ENCODE data around the gene CRELD2. TPM values are rescaled to one million over a fixed set of nuclear protein-coding genes. Genes with fewer than 3 reads are reported as not detected.
A peak's percentile ranks its signal among the peaks of the same experiment; 100 is the strongest.

Gene CRELD2
- total and polyA plus RNA-seq, 2 experiments from 2014 or later: 35.7 to 47.7 TPM

DNA sequence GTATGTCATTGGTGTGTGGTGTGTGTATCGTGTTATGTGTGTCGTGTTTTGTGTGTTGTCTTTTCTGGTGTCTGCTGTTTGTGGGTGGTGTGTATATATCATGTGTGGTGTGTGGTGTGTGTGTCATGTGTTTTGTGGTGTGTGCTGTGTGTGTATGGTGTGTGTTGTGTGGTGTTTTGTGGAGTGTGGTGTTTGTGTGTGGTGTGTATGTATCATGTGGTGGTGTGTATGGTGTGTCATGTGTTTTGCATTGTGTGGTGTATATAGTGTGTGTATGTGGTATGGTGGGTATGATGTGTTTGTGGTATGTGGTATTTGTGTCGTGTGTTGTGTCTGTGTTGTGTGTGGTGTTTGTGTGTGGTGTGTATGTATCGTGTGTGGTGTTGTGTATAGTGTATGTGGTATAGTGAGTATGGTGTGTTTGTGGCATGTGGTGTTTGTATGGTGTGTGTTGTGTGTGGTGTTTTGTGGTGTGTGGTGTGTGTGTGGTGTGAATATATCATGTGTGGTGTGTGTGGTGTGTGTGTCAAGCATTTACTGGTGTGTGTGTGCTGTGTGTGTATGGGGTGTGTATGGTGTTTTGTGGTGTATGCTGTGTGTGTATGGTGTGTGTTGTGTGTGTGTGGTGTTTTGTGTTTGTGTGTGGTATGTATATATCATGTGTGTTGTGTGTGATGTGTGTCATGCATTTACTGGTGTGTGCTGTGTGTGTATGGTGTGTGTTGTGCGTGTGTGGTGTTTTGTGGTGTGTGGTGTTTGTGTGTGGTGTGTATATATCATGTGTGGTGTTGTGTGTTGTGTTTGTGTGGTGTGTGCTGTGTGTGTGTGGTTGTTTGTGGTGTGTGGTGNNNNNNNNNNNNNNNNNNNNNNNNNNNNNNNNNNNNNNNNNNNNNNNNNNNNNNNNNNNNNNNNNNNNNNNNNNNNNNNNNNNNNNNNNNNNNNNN lies 54.9 kb downstream of the CRELD2 start (continued):
- TF ChIP-seq, protein P1, sequence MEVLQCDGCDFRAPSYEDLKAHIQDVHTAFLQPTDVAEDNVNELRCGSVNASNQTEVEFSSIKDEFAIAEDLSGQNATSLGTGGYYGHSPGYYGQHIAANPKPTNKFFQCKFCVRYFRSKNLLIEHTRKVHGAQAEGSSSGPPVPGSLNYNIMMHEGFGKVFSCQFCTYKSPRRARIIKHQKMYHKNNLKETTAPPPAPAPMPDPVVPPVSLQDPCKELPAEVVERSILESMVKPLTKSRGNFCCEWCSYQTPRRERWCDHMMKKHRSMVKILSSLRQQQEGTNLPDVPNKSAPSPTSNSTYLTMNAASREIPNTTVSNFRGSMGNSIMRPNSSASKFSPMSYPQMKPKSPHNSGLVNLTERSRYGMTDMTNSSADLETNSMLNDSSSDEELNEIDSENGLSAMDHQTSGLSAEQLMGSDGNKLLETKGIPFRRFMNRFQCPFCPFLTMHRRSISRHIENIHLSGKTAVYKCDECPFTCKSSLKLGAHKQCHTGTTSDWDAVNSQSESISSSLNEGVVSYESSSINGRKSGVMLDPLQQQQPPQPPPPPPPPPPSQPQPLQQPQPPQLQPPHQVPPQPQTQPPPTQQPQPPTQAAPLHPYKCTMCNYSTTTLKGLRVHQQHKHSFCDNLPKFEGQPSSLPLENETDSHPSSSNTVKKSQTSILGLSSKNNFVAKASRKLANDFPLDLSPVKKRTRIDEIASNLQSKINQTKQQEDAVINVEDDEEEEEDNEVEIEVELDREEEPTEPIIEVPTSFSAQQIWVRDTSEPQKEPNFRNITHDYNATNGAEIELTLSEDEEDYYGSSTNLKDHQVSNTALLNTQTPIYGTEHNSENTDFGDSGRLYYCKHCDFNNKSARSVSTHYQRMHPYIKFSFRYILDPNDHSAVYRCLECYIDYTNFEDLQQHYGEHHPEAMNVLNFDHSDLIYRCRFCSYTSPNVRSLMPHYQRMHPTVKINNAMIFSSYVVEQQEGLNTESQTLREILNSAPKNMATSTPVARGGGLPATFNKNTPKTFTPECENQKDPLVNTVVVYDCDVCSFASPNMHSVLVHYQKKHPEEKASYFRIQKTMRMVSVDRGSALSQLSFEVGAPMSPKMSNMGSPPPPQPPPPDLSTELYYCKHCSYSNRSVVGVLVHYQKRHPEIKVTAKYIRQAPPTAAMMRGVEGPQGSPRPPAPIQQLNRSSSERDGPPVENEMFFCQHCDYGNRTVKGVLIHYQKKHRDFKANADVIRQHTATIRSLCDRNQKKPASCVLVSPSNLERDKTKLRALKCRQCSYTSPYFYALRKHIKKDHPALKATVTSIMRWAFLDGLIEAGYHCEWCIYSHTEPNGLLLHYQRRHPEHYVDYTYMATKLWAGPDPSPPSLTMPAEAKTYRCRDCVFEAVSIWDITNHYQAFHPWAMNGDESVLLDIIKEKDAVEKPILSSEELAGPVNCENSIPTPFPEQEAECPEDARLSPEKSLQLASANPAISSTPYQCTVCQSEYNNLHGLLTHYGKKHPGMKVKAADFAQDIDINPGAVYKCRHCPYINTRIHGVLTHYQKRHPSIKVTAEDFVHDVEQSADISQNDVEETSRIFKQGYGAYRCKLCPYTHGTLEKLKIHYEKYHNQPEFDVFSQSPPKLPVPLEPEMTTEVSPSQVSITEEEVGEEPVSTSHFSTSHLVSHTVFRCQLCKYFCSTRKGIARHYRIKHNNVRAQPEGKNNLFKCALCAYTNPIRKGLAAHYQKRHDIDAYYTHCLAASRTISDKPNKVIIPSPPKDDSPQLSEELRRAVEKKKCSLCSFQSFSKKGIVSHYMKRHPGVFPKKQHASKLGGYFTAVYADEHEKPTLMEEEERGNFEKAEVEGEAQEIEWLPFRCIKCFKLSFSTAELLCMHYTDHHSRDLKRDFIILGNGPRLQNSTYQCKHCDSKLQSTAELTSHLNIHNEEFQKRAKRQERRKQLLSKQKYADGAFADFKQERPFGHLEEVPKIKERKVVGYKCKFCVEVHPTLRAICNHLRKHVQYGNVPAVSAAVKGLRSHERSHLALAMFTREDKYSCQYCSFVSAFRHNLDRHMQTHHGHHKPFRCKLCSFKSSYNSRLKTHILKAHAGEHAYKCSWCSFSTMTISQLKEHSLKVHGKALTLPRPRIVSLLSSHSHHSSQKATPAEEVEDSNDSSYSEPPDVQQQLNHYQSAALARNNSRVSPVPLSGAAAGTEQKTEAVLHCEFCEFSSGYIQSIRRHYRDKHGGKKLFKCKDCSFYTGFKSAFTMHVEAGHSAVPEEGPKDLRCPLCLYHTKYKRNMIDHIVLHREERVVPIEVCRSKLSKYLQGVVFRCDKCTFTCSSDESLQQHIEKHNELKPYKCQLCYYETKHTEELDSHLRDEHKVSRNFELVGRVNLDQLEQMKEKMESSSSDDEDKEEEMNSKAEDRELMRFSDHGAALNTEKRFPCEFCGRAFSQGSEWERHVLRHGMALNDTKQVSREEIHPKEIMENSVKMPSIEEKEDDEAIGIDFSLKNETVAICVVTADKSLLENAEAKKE (CRISPR knock-in tag; IDR thresholded peaks at IDR 0.05): no peak
- TF ChIP-seq EZH2 (IDR thresholded peaks at IDR 0.05; ENCODE audit: low read depth, unreplicated experiment) (no peak), ZNF331 (CRISPR knock-in tag; IDR thresholded peaks at IDR 0.05; ENCODE audit: low read depth) (no peak)

DNA sequence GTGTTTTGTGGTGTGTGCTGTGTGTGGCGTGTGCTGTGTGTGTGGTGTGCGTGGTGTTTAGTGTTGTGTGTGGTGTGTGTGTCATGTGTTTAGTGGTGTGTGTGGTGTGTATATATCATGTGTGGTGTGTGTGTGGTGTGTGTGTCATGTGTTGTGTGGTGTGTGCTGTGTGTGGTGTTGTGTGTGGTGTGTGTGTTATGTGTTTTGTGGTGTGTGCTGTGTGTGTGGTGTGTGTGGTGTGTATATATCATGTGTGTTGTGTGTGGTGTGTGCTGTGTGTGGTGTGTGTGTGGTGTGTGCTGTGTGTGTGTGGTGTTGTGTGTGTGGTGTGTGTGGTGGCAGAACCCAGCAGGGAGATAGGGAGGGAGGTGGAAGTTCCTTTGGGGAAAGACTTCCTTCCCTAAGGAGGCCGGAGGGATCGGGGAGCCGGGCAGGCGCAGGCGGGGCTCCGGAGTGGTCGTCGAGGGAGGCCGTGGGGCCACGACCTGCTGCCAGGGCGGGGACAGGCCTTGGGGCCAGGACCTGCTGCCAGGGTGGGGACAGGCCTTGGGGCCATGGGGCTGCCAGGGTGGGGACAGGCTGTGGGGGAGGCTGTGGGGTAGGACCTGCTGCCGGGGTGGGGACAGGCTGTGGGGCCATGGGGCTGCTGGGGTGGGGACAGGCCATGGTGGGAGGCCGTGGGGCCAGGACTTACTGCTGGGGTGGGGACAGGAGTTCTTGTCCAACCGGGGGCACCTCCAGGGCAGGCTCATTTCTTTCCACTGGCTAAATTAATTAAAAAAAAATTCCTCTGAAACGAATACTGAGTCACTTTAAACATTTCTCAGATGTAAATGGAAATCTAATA lies 57.3 kb downstream of the CRELD2 start:
- no peak overlapping the region for H3K4me2 ChIP-seq
- H3K36me3 ChIP-seq (ENCODE audit: insufficient read depth): no peaks in the 10 kb centered on the region
- H3K36me3 Mint-ChIP-seq (ENCODE audit: low read depth): peaks cover 7% of the 10 kb centered on the region
- no peaks in the 10 kb centered on the region for H3K9me2 ChIP-seq (ENCODE audit: insufficient read depth)
- peaks cover 24% of the 10 kb centered on the region for H3K27me3 ChIP-seq (ENCODE audit: insufficient read depth)
- peaks cover 8% of the 10 kb centered on the region for H3K9me3 Mint-ChIP-seq
- H3F3A ChIP-seq (replicated peaks; ENCODE audit: low read depth): peaks cover 10% of the 10 kb centered on the region; the same call in 1 of the 2 replicates
- no peak overlapping the region for H3K4me3 Mint-ChIP-seq
- no peaks in the 10 kb centered on the region for H3K79me2 ChIP-seq (replicated peaks; ENCODE audit: insufficient read depth)
- H4K20me1 ChIP-seq (replicated peaks; ENCODE audit: insufficient read depth): no peaks in the 10 kb centered on the region
- H3K4me1 ChIP-seq (ENCODE audit: insufficient read depth): no peaks in the 10 kb centered on the region
- peak; percentile 16 for ATAC-seq
- H3K27ac ChIP-seq (ENCODE audit: low read depth): no peak overlapping the region
- no peak overlapping the region; the same call in 1 of the 2 replicates for H3K27ac Mint-ChIP-seq
- peaks cover 5% of the 10 kb centered on the region; the same call in 2 of the 3 replicates for H3K4me1 Mint-ChIP-seq
- DNase-seq (ENCODE audit: low spot score): peak; percentile 67
- H3K27me3 Mint-ChIP-seq (ENCODE audit: insufficient read depth, low read depth, poor library complexity): peaks cover 7% of the 10 kb centered on the region
- no peak for TF ChIP-seq CREB1 (CRISPR knock-in tag; IDR thresholded peaks at IDR 0.05; ENCODE audit: low read depth)
- no peak for TF ChIP-seq EZH2phosphoT487 (IDR thresholded peaks at IDR 0.05; ENCODE audit: unreplicated experiment)
- no peak overlapping the region for H2AFZ ChIP-seq
- no peak overlapping the region for H3K4me3 ChIP-seq

Measured in GM23338 (cell line).